Measurements from ENCODE around the gene NAA35. TPM values are rescaled to one million over a fixed set of nuclear protein-coding genes. Genes with fewer than 3 reads are reported as not detected.

Gene NAA35
- total and polyA plus RNA-seq, 2 of the 8 experiments (the other 6 are each of a cell fraction or from before 2014, with no cell fraction given), result 12.9 to 35.2 TPM

- no peak overlapping the region for H4K5ac ChIP-seq (ENCODE audit: insufficient read length, low read depth, low read length)
- H3K79me2 ChIP-seq (ENCODE audit: control insufficient read depth in 1 of 2, insufficient read depth in 2 of 2, low read length in 2 of 2), result peaks cover 20 to 79% of the 10 kb centered on the region in 2 experiments
- no peak overlapping the region for H2BK12ac ChIP-seq (ENCODE audit: low read depth, low read length)
- ChIA-PET CTCF (ENCODE audit: partially characterized antibody) (no interaction called here), POLR2A (ENCODE audit: partially characterized antibody) (interaction anchor here (1.7 kb wide), 1 partner anchor 9 kb away, joined by 3 read pairs; no protein-coding TSS in a partner anchor)
- H2AFZ ChIP-seq (ENCODE audit: low read length), result no peak overlapping the region
- no peak overlapping the region for H4K91ac ChIP-seq (replicated peaks; ENCODE audit: insufficient read length, low read length)
- no peak overlapping the region for H3K18ac ChIP-seq (ENCODE audit: extremely low read depth, low read length)
- no peak overlapping the region for H2AK5ac ChIP-seq (ENCODE audit: low read depth, low read length)
- peaks cover 0 to 3% (median 0%) of the 10 kb centered on the region in 4 experiments; a peak in 2 of 7 replicates for H3K4me1 ChIP-seq (replicated peaks in 1 of 4; ENCODE audit: control insufficient read depth in 3 of 4, insufficient read depth in 4 of 4, low read length in 3 of 4)
- no peak for DNase-seq (ENCODE audit: low read depth in 1 of 2, low spot score in 2 of 2)
- no peak overlapping the region for H3K4me3 ChIP-seq (ENCODE audit: extremely low read depth in 1 of 4, insufficient read depth in 2 of 4, low read depth in 3 of 4, low read length in 4 of 4)
- H3K36me3 ChIP-seq (ENCODE audit: control insufficient read depth in 2 of 4, insufficient read depth in 4 of 4, low read length in 3 of 4), result peaks cover 5 to 44% (median 15%) of the 10 kb centered on the region in 4 experiments; a peak in 7 of 8 replicates
- H2BK20ac ChIP-seq (ENCODE audit: low read length), result no peak overlapping the region
- no peak overlapping the region for H2BK15ac ChIP-seq (ENCODE audit: low read length)
- H3K79me1 ChIP-seq (ENCODE audit: low read depth, low read length), result peaks cover 2% of the 10 kb centered on the region; the same call in 1 of the 2 replicates
- no peak overlapping the region for H3K4ac ChIP-seq (replicated peaks; ENCODE audit: insufficient read length, low read depth, low read length)
- H3K14ac ChIP-seq (ENCODE audit: insufficient read length), result no peak overlapping the region
- no peaks in the 10 kb centered on the region for H3K27me3 ChIP-seq (replicated peaks in 1 of 4; ENCODE audit: control insufficient read depth in 3 of 4, extremely low read depth in 1 of 4, insufficient read depth in 3 of 4, low read length in 3 of 4)
- no peak overlapping the region for H3K23ac ChIP-seq (ENCODE audit: insufficient read length)
- no peaks in the 10 kb centered on the region for H3K9me3 ChIP-seq (ENCODE audit: insufficient read depth in 2 of 2, low read depth in 1 of 2, low read length in 1 of 2)
- H3K23me2 ChIP-seq (ENCODE audit: low read depth, low read length), result peaks cover 5% of the 10 kb centered on the region
- no peak overlapping the region for H2BK5ac ChIP-seq (ENCODE audit: low read depth, low read length)
- 94% methylated on average over 2 of the region's 2 CpGs; no CpG with 5 or more reads in 1 of the 2 experiments for WGBS, 2 experiments (ENCODE audit: extremely low coverage in 1 of 2, insufficient coverage in 1 of 2, insufficient read length in 1 of 2, insufficient replicate concordance in 2 of 2, low coverage in 1 of 2, low lambda C conversion rate in 2 of 2, missing lambda C conversion rate in 1 of 2)
- TF ChIP-seq MAFK (IDR thresholded peaks at IDR 0.05; ENCODE audit: low read depth, low read length), result no peak
- TF ChIP-seq MAX (IDR thresholded peaks at IDR 0.05), result no peak
- TF ChIP-seq RXRA (IDR thresholded peaks at IDR 0.05; ENCODE audit: insufficient read depth, low read depth, low read length), result no peak
- TF ChIP-seq CHD2 (IDR thresholded peaks at IDR 0.05; ENCODE audit: low read length), result no peak
- no peak for TF ChIP-seq RAD21 (IDR thresholded peaks at IDR 0.05 in 1 of 2, conservative IDR thresholded peaks at IDR 0.05 in 1 of 2; ENCODE audit: low read depth in 2 of 2, low read length in 2 of 2)
- no peak for TF ChIP-seq YY1 (IDR thresholded peaks at IDR 0.05; ENCODE audit: low read depth, low read length)
- no peak for TF ChIP-seq EZH2 (IDR thresholded peaks at IDR 0.05; ENCODE audit: low read depth, low read length, severe bottlenecking)
- TF ChIP-seq RBBP5 (IDR thresholded peaks at IDR 0.05; ENCODE audit: borderline replicate concordance, low read depth, low read length), result no peak
- no peak for TF ChIP-seq CREB1 (IDR thresholded peaks at IDR 0.05)
- H3K4me2 ChIP-seq (ENCODE audit: insufficient read depth in 1 of 2, low read depth in 2 of 2, low read length in 2 of 2), result no peak overlapping the region
- H4K20me1 ChIP-seq (replicated peaks in 1 of 2; ENCODE audit: control insufficient read depth in 1 of 2, insufficient read depth in 2 of 2, low read length in 2 of 2), result peaks cover 0 to 7% of the 10 kb centered on the region in 2 experiments
- H2BK120ac ChIP-seq (replicated peaks; ENCODE audit: low read depth, low read length), result no peak overlapping the region
- H3K9ac ChIP-seq (replicated peaks in 1 of 4; ENCODE audit: extremely low read depth in 1 of 4, low read depth in 3 of 4, low read length in 3 of 4), result no peak overlapping the region
- no peak overlapping the region for H3K56ac ChIP-seq (replicated peaks; ENCODE audit: insufficient read length, low read depth, low read length)
- H4K8ac ChIP-seq (ENCODE audit: extremely low read depth, insufficient read depth, low read length), result no peak overlapping the region
- no peak overlapping the region for H3K27ac ChIP-seq (ENCODE audit: low read depth, low read length)
- no peak for FAIRE-seq
Measured at GRCh38 chr9:85944672-85945071, 3.7 kb downstream of the NAA35 start.
